HEK293T (cell line): ENCODE data around the gene OR8J1.
"Not testable (repeated sequence)": the region's sequence is repeated elsewhere in the genome, so short reads cannot be mapped to it uniquely, and the experiment has no call there.

Source experiments
- CTCF ChIA-PET: fragments of 350-600 bp; formaldehyde crosslinking; extraction: SDS; loops from one replicate; lab custom pipeline; 2021; ENCODE audit warnings: antibody characterized with exemption, inconsistent platforms; lab: Yijun Ruan, JAX
- POLR2A ChIA-PET: fragments of 350-600 bp; formaldehyde crosslinking; extraction: SDS; loops from one replicate; lab custom pipeline; 2020; ENCODE audit warnings: antibody characterized with exemption, inconsistent platforms; lab: Yijun Ruan, JAX
- DNase-seq: peaks from one replicate; pipeline ENCODE4 v3.0.0; 2012; ENCODE audit warnings: mixed read lengths; ENCODE audit errors: extremely low spot score
- ARNT ChIP-seq: fragments of 450-650 bp; IDR thresholded peaks from 2 replicates; pipeline ENCODE4 v1.6.1; 2017; ENCODE audit warnings: mild to moderate bottlenecking
- BHLHE40 ChIP-seq: fragments of 450-650 bp; IDR thresholded peaks from 2 replicates; pipeline ENCODE4 v1.6.1; 2016; ENCODE audit warnings: mild to moderate bottlenecking, moderate library complexity, borderline replicate concordance
- CTBP1 ChIP-seq: fragments of 450-650 bp; IDR thresholded peaks from 2 replicates; pipeline ENCODE4 v1.6.1; 2016; ENCODE audit warnings: borderline replicate concordance
- ELF4 ChIP-seq: fragments of 450-650 bp; IDR thresholded peaks from 2 replicates; pipeline ENCODE4 v1.6.1; 2017; ENCODE audit warnings: antibody characterized with exemption
- FOXA1 ChIP-seq: fragments of 450-650 bp; IDR thresholded peaks from 2 replicates; pipeline ENCODE4 v1.6.1; 2016; ENCODE audit warnings: mild to moderate bottlenecking
- FOXK2 ChIP-seq: fragments of 450-650 bp; IDR thresholded peaks from 2 replicates; pipeline ENCODE4 v1.6.1; 2016; ENCODE audit warnings: mild to moderate bottlenecking
- FOXM1 ChIP-seq: fragments of 450-650 bp; IDR thresholded peaks from 2 replicates; pipeline ENCODE4 v1.6.1; 2017; ENCODE audit warnings: mild to moderate bottlenecking, borderline replicate concordance
- HDGF ChIP-seq: fragments of 450-650 bp; IDR thresholded peaks from 2 replicates; pipeline ENCODE4 v1.6.1; 2017; ENCODE audit warnings: antibody characterized with exemption, borderline replicate concordance
- L3MBTL2 ChIP-seq: fragments of 450-650 bp; conservative IDR thresholded peaks from 2 replicates; pipeline ENCODE4 v1.6.1; 2016; ENCODE audit warnings: mild to moderate bottlenecking
- LEF1 ChIP-seq: fragments of 450-650 bp; IDR thresholded peaks from 2 replicates; pipeline ENCODE4 v1.6.1; 2017; ENCODE audit warnings: mild to moderate bottlenecking, borderline replicate concordance
- NFRKB ChIP-seq: fragments of 450-650 bp; IDR thresholded peaks from 2 replicates; pipeline ENCODE4 v1.6.1; 2016; ENCODE audit warnings: mild to moderate bottlenecking, moderate library complexity
- SP1 ChIP-seq: fragments of 450-650 bp; IDR thresholded peaks from 2 replicates; pipeline ENCODE4 v1.6.1; 2017
- SUZ12 ChIP-seq: fragments of 450-650 bp; IDR thresholded peaks from 2 replicates; pipeline ENCODE4 v1.6.1; 2016; ENCODE audit warnings: mild to moderate bottlenecking
- TARDBP ChIP-seq: fragments of 450-650 bp; IDR thresholded peaks from 2 replicates; pipeline ENCODE4 v1.6.1; 2016
- ZNF384 ChIP-seq: fragments of 450-650 bp; IDR thresholded peaks from 2 replicates; pipeline ENCODE4 v1.6.1; 2016
- TF ChIP-seq, protein P1 (sequence below): fragments of 450-650 bp; IDR thresholded peaks from 2 replicates; pipeline ENCODE4 v1.6.1; 2016

OR8J1 gene

GRCh38 chr11:56345739-56346138 lies 8.4 kb upstream of the OR8J1 start, which contains the start of gene OR8K1:
Gene OR8K1 (plus strand): TSS chr11:56346039. CDS start chr11:56346039, 0 bp downstream.
- no peak for TF ChIP-seq BHLHE40
- TF ChIP-seq L3MBTL2: no peak
- TF ChIP-seq FOXK2: no peak
- no peak for TF ChIP-seq CTBP1
- TF ChIP-seq SP1: no peak
- POLR2A ChIA-PET: no interaction called here
- DNase-seq: no peak
- CTCF ChIA-PET: no interaction called here

- POLR2A ChIA-PET: no interaction called here
- DNase-seq: no peak
- CTCF ChIA-PET: no interaction called here
- TF ChIP-seq LEF1: no peak
- no peak for TF ChIP-seq L3MBTL2
- no peak for TF ChIP-seq NFRKB
- no peak for TF ChIP-seq FOXA1
- TF ChIP-seq CTBP1: no peak
- no peak for TF ChIP-seq FOXM1
- no peak for TF ChIP-seq FOXK2
- TF ChIP-seq ARNT: no peak
- TF ChIP-seq, protein P1, sequence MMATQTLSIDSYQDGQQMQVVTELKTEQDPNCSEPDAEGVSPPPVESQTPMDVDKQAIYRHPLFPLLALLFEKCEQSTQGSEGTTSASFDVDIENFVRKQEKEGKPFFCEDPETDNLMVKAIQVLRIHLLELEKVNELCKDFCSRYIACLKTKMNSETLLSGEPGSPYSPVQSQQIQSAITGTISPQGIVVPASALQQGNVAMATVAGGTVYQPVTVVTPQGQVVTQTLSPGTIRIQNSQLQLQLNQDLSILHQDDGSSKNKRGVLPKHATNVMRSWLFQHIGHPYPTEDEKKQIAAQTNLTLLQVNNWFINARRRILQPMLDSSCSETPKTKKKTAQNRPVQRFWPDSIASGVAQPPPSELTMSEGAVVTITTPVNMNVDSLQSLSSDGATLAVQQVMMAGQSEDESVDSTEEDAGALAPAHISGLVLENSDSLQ: no peak
- no peak for TF ChIP-seq SP1
- TF ChIP-seq ELF4: no peak
- TF ChIP-seq BHLHE40: no peak
Observed at GRCh38 chr11:56375324-56375723, 21.2 kb downstream of the OR8J1 start, which contains the start of gene OR8U1. Gene OR8U1 (plus strand): TSS chr11:56375624. CDS start chr11:56375624, 0 bp downstream.

- POLR2A ChIA-PET: no interaction called here
- CTCF ChIA-PET: no interaction called here
- no peak for TF ChIP-seq BHLHE40
- no peak for TF ChIP-seq ELF4
- no peak for TF ChIP-seq HDGF
- no peak for TF ChIP-seq FOXM1
- no peak for TF ChIP-seq ARNT
- no peak for TF ChIP-seq L3MBTL2
- no peak for TF ChIP-seq FOXK2
- TF ChIP-seq SUZ12: no peak
- no peak for TF ChIP-seq FOXA1
- no peak for DNase-seq
Observed at GRCh38 chr11:56380120-56380519, 26.0 kb downstream of the OR8J1 start.

- TF ChIP-seq L3MBTL2: no peak
- no peak for TF ChIP-seq SUZ12
- no peak for TF ChIP-seq NFRKB
- ChIA-PET CTCF (no interaction called here), POLR2A (no interaction called here)
- DNase-seq: no peak
Observed at GRCh38 chr11:56394381-56394780, 40.3 kb downstream of the OR8J1 start.

GRCh38 chr11:56396047-56396446 lies 42.0 kb downstream of the OR8J1 start:
- TF ChIP-seq ELF4 (no peak), FOXM1 (no peak), CTBP1 (no peak), FOXA1 (no peak), TARDBP (no peak), SUZ12 (no peak), ARNT (no peak)
- POLR2A ChIA-PET: no interaction called here
- no peak for DNase-seq
- CTCF ChIA-PET: no interaction called here

- DNase-seq, POLR2A ChIA-PET, CTCF ChIA-PET: not testable (repeated sequence)
Observed at GRCh38 chr11:56401858-56402461, 47.9 kb downstream of the OR8J1 start.

DNA sequence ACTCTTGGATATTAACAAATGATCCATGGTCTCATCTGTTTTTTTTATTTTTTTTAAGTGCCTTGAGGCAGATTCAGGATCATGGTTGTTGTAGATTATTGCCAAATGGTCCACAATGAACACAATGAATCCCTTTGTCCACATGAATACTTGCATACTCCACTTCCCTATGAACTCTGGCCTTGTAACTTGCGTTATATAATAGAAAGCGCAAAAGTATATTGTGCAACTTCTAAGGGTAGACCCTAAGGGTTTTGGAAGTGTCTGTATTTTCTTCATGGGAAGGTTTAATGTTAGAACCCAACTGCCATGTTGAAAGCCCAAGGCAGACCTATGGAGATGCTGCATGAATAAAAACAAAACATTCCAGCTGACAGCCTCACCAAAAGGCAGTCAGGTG lies 50.3 kb downstream of the OR8J1 start:
- POLR2A ChIA-PET: no interaction called here
- CTCF ChIA-PET: no interaction called here
- TF ChIP-seq HDGF: no peak
- TF ChIP-seq ZNF384: no peak
- TF ChIP-seq, protein P1: no peak
- TF ChIP-seq ELF4: no peak
- TF ChIP-seq SP1: no peak
- no peak for TF ChIP-seq L3MBTL2
- TF ChIP-seq TARDBP: no peak
- no peak for DNase-seq

GRCh38 chr11:56410801-56411200 lies 56.7 kb downstream of the OR8J1 start:
- TF ChIP-seq FOXK2 (no peak), L3MBTL2 (no peak)
- DNase-seq: no peak
- CTCF ChIA-PET: no interaction called here
- POLR2A ChIA-PET: no interaction called here
